CD8-positive, alpha-beta memory T cell (primary cell): ENCODE data around the gene SSX2IP. TPM values are rescaled to one million over a fixed set of nuclear protein-coding genes. Genes with fewer than 3 reads are reported as not detected.

ENCODE experiments used
- CTCF ChIA-PET: fragments of 350-600 bp; sonication (Branson Sonifier 250); formaldehyde crosslinking; loops from one replicate; lab custom pipeline; 2021; ENCODE audit warnings: antibody characterized with exemption; lab: Charles Lee
- POLR2A ChIA-PET: fragments of 350-600 bp; sonication (Branson Sonifier 250); formaldehyde crosslinking; loops from one replicate; lab custom pipeline; 2021; ENCODE audit warnings: antibody characterized with exemption; lab: Charles Lee
- DNase-seq, 5 donors: peaks; one replicate each; pipeline versions ENCODE4 v3.0.0 to v3.0.0-alpha.2; 2020 to 2022; ENCODE audit warnings: mixed read lengths in 1 of 5
- H3K27ac ChIP-seq: one replicate; pipeline ENCODE4 v1.7.0; 2013; ENCODE audit warnings: low read depth, mild to moderate bottlenecking, low read length, moderate library complexity
- H3K27me3 ChIP-seq: 2 replicates; pipeline ENCODE4 v1.7.0; 2013; ENCODE audit warnings: low read length, mild to moderate bottlenecking; ENCODE audit not compliant: insufficient read depth, poor library complexity, severe bottlenecking
- H3K36me3 ChIP-seq: 2 replicates; pipeline ENCODE4 v1.7.0; 2013; ENCODE audit warnings: mild to moderate bottlenecking, low read length, moderate library complexity; ENCODE audit not compliant: insufficient read depth
- H3K4me1 ChIP-seq: 2 replicates; pipeline ENCODE4 v1.7.0; 2013; ENCODE audit warnings: mild to moderate bottlenecking, low read length, moderate library complexity; ENCODE audit not compliant: insufficient read depth
- H3K4me3 ChIP-seq: 2 replicates; pipeline ENCODE4 v1.7.0; 2013; ENCODE audit warnings: mild to moderate bottlenecking, low read length
- H3K9me3 ChIP-seq: 2 replicates; pipeline ENCODE4 v1.7.0; 2013; ENCODE audit warnings: mild to moderate bottlenecking, low read length
- H3K27ac Mint-ChIP-seq, 8 donors: one replicate each; pipeline ENCODE4 v1.8.0; 2020 to 2021; ENCODE audit warnings: mixed read lengths in 8 of 8, mild to moderate bottlenecking in 6 of 8, inconsistent platforms in 3 of 8, moderate library complexity in 3 of 8
- H3K27me3 Mint-ChIP-seq, 2 donors: one replicate each; pipeline ENCODE4 v1.8.0; 2020 to 2021; ENCODE audit warnings: mixed read lengths in 2 of 2, mild to moderate bottlenecking in 1 of 2, moderate library complexity in 1 of 2
- H3K36me3 Mint-ChIP-seq, 3 donors: one replicate each; pipeline ENCODE4 v1.8.0; 2020 to 2021; ENCODE audit warnings: mixed read lengths in 3 of 3, inconsistent platforms in 1 of 3, mild to moderate bottlenecking in 1 of 3
- H3K4me1 Mint-ChIP-seq, 3 donors: one replicate each; pipeline ENCODE4 v1.8.0; 2020 to 2021; ENCODE audit warnings: mixed read lengths in 3 of 3, inconsistent platforms in 1 of 3, mild to moderate bottlenecking in 1 of 3
- H3K4me3 Mint-ChIP-seq, 7 donors: one replicate each; pipeline ENCODE4 v1.8.0; 2020 to 2021; ENCODE audit warnings: mixed read lengths in 7 of 7, mild to moderate bottlenecking in 6 of 7, moderate library complexity in 4 of 7, inconsistent platforms in 2 of 7
- H3K9me3 Mint-ChIP-seq, 5 donors: one replicate each; pipeline ENCODE4 v1.8.0; 2020 to 2022; ENCODE audit warnings: mixed read lengths in 5 of 5, mild to moderate bottlenecking in 3 of 5, moderate library complexity in 2 of 5, inconsistent platforms in 1 of 5
- polyA plus RNA-seq: library from polyadenylated mRNA; unstranded; fragments of 300-500 nt; fragmentation: Illumina TruSeq; gene quantifications from one replicate; pipeline ENCODE4 v1.2.3, GENCODE V29; 2021
- total RNA-seq, 2 experiments: library from RNA; stranded (reverse); gene quantifications; one replicate each; pipeline ENCODE4 v1.2.3, GENCODE V29; 2021

Gene SSX2IP, protein sequence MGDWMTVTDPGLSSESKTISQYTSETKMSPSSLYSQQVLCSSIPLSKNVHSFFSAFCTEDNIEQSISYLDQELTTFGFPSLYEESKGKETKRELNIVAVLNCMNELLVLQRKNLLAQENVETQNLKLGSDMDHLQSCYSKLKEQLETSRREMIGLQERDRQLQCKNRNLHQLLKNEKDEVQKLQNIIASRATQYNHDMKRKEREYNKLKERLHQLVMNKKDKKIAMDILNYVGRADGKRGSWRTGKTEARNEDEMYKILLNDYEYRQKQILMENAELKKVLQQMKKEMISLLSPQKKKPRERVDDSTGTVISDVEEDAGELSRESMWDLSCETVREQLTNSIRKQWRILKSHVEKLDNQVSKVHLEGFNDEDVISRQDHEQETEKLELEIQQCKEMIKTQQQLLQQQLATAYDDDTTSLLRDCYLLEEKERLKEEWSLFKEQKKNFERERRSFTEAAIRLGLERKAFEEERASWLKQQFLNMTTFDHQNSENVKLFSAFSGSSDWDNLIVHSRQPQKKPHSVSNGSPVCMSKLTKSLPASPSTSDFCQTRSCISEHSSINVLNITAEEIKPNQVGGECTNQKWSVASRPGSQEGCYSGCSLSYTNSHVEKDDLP
- total RNA-seq (10 to 100 TPM; 10.4 to 11.4 TPM), polyA plus RNA-seq (8.5 TPM)

DNA sequence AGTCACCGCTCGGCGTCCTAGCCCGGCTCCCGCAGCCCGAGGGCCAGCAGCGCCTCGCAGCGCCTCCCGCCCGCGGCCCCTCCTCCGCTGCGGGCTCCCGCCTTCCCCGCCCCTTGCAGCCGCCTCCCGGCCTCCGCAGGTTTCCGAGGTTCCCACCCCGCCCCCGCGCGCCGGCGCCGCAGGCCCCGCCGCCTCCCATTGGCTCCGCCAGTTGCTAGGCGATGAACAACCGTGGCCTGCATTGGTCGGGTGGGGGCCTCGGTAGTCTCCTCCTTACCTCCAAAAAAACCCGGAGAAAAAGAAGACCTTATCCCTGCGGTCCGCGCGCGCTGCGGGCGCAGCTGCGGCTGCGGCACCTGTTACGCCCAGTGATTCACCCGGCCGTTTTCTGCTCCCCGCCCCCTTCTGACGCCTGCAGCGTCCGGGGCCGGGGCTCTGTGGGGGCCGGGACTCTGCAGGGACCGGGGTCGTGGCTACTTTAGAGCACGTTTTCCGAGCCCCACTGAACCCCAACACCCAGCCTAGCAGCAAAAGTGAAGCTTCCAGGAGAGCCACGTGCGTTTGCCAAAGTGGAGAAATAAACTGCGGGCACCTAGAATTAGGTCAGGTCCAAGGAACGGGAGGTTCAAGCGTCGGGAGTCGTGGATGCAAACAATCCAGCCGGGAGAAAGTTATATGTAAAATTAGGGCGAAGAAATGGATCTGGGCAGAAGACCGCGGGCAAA, at the start of gene SSX2IP:
Gene SSX2IP (minus strand): TSS at position 65 of the 725 bp plus-strand sequence. CDS start 19,242 bp downstream, outside the sequence.
- Histone ChIP-seq H3K4me3 (peak within 1 kb of the TSS; percentile 85), H3K36me3 (no peaks in the 10 kb centered on the region), H3K9me3 (no peaks in the 10 kb centered on the region), H3K27ac (peak within 1 kb of the TSS; percentile 85), H3K4me1 (peaks cover 36% of the 10 kb centered on the region), H3K27me3 (no peaks in the 10 kb centered on the region)
- peak; percentile 98 to 100 (median 99) for DNase-seq
- ChIA-PET POLR2A (interaction anchor here (1.0 kb wide), 1 partner anchor 547 kb away, joined by 4 read pairs; the partner anchor contains the start of gene PRKACB), CTCF (interaction anchor here (1.5 kb wide), 1 partner anchor 34 kb away, joined by 3 read pairs; no protein-coding TSS in a partner anchor)
- Mint-ChIP-seq H3K4me3 (peak within 1 kb of the TSS; percentile 88 to 99 (median 93)), H3K27me3 (no peaks in the 10 kb centered on the region), H3K4me1 (peaks cover 39 to 68% (median 66%) of the 10 kb centered on the region in 3 donors), H3K27ac (peak within 1 kb of the TSS; percentile 90 to 99 (median 98)), H3K9me3 (no peaks in the 10 kb centered on the region), H3K36me3 (peaks cover 0 to 4% (median 0%) of the 10 kb centered on the region in 3 donors)

DNA sequence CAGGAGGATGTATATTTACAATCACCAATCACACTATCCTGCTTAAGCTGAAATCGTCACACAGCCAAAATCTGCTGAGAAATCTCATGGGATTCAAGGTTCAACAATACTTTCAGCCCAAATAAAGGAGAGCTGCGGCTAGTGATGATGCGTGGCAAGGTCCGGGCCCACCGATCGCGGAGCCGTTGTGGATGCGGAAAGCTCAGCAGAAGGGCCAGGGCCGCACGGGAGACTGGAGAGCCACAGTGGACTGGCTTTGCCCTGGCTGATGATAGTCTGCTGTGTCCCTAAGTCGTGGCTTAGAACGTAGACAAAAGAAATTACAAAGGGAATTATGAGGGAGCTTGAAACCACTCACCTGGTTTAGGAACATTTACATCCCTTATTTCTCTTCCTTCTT, 48.0 kb upstream of the SSX2IP start:
- no peaks in the 10 kb centered on the region for H3K36me3 ChIP-seq
- no peak for DNase-seq
- H3K27ac Mint-ChIP-seq = no peak overlapping the region
- H3K9me3 Mint-ChIP-seq = no peaks in the 10 kb centered on the region
- no peaks in the 10 kb centered on the region for H3K4me1 Mint-ChIP-seq
- H3K27ac ChIP-seq = no peak overlapping the region
- H3K27me3 Mint-ChIP-seq = peaks cover 7 to 33% of the 10 kb centered on the region in 2 donors
- ChIA-PET POLR2A (interaction anchor here (0.6 kb wide), 1 partner anchor 523 kb away, joined by 4 read pairs; no protein-coding TSS in a partner anchor), CTCF (no interaction called here)
- no peaks in the 10 kb centered on the region for H3K4me1 ChIP-seq
- H3K4me3 ChIP-seq = no peak overlapping the region
- no peaks in the 10 kb centered on the region for H3K9me3 ChIP-seq
- H3K27me3 ChIP-seq = peaks cover 7% of the 10 kb centered on the region
- H3K4me3 Mint-ChIP-seq = no peak overlapping the region
- H3K36me3 Mint-ChIP-seq = no peaks in the 10 kb centered on the region

DNA sequence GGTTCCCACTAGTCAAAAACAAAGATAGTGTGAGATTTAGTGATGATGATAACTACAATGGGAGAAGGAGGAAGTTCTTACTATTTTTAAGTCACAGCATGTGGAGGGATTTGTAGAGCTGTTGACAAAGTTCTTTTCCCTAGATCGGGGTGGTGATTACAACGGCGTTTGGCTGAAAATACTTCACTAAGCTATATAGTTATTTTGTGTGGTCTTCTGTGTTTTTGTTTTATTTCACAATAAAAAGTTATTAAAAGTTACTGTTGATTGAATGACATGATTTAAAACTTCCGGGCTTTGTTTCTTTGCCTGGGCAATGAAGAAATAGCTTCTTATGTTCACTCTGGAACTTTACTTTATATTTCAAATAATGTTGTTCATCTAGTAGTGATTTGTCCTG, 47.3 kb upstream of the SSX2IP start:
- peaks cover 7 to 33% of the 10 kb centered on the region in 2 donors for H3K27me3 Mint-ChIP-seq
- no peak for DNase-seq
- Histone ChIP-seq H3K4me1 (no peaks in the 10 kb centered on the region), H3K4me3 (no peak overlapping the region), H3K9me3 (no peaks in the 10 kb centered on the region), H3K27ac (no peak overlapping the region), H3K36me3 (no peaks in the 10 kb centered on the region), H3K27me3 (peaks cover 7% of the 10 kb centered on the region)
- no peak overlapping the region for H3K4me3 Mint-ChIP-seq
- POLR2A ChIA-PET = interaction anchor here (0.6 kb wide), 1 partner anchor 524 kb away, joined by 4 read pairs; no protein-coding TSS in a partner anchor
- CTCF ChIA-PET = no interaction called here
- no peaks in the 10 kb centered on the region for H3K9me3 Mint-ChIP-seq
- H3K4me1 Mint-ChIP-seq = no peaks in the 10 kb centered on the region
- no peak overlapping the region for H3K27ac Mint-ChIP-seq
- no peaks in the 10 kb centered on the region for H3K36me3 Mint-ChIP-seq

DNA sequence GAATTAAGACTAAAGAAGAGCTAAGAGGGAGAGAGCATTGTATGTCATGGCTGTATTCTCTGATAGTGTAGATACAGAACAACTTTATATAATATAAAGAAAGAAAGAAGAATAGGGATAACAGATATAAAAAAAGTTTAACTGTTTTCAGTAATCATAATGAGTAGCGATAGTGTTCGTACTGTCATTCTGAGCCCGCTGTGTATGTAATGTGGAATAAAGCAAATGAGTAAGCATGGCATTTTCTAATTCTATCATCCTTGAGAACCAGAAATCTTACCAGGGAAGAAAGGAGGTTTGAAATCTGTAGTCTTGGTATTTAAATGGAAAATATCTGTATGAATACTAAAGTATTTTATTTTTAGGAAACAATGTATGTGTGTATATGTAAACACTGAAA, 46.7 kb upstream of the SSX2IP start:
- no peak overlapping the region for H3K27ac Mint-ChIP-seq
- no peaks in the 10 kb centered on the region for H3K4me1 ChIP-seq
- no peaks in the 10 kb centered on the region for H3K9me3 Mint-ChIP-seq
- H3K4me3 Mint-ChIP-seq = no peak overlapping the region
- no peak for DNase-seq
- H3K36me3 ChIP-seq = no peaks in the 10 kb centered on the region
- H3K4me1 Mint-ChIP-seq = no peaks in the 10 kb centered on the region
- no peak overlapping the region for H3K27ac ChIP-seq
- ChIA-PET POLR2A (no interaction called here), CTCF (no interaction called here)
- H3K27me3 Mint-ChIP-seq = peaks cover 11 to 37% of the 10 kb centered on the region in 2 donors
- H3K27me3 ChIP-seq = peaks cover 7% of the 10 kb centered on the region
- H3K36me3 Mint-ChIP-seq = no peaks in the 10 kb centered on the region
- no peaks in the 10 kb centered on the region for H3K9me3 ChIP-seq
- no peak overlapping the region for H3K4me3 ChIP-seq

DNA sequence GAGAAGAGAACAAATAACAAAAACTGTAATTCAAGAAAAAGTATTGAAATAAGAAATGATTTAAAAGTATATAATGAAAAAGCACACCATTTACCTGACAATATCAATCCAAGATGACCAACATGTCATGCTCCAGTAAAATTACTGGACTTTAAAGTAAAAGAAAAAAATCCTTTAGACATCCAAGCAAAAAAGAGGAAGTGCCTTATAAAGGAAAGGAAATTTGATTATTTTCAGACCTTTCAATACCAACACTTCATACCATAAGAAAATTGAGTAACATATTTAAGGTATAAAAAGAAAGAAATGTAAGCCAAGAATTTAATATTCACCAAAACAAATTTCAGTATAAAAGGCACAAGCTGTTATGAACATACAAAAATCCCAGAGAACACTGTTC, 46.2 kb upstream of the SSX2IP start:
- H3K9me3 Mint-ChIP-seq = no peaks in the 10 kb centered on the region

DNA sequence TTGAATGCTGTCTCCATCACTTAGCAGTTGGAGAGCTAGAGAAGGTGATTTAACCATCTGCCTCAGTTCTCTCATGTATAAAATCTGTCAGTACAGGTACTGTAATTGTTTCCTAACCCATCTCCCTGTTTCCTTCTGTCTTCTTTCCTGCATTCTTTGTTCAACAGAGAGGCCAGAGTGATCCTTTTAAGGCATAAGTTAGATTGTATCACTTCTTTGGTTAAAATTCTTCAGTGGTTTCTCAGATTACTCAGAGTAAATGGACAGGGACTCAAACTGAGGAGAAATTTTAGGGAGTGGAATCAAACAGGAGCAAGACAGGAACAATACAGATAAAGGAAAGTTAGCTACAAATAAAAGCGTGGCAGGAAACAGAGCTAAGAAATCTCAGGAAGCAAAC, 45.2 kb upstream of the SSX2IP start:
- no peaks in the 10 kb centered on the region for H3K36me3 ChIP-seq
- no peaks in the 10 kb centered on the region for H3K9me3 ChIP-seq
- peaks cover 14 to 51% of the 10 kb centered on the region in 2 donors for H3K27me3 Mint-ChIP-seq
- DNase-seq = no peak
- no peaks in the 10 kb centered on the region for H3K4me1 Mint-ChIP-seq
- peaks cover 0 to 6% (median 0%) of the 10 kb centered on the region in 5 donors for H3K9me3 Mint-ChIP-seq
- H3K36me3 Mint-ChIP-seq = no peaks in the 10 kb centered on the region
- H3K4me3 Mint-ChIP-seq = no peak overlapping the region
- no peak overlapping the region for H3K4me3 ChIP-seq
- POLR2A ChIA-PET = no interaction called here
- no peaks in the 10 kb centered on the region for H3K4me1 ChIP-seq
- H3K27ac Mint-ChIP-seq = peak overlapping the region in 1 of 8 donors; percentile 38
- CTCF ChIA-PET = interaction anchor here (1.0 kb wide), 1 partner anchor 11 kb away, joined by 3 read pairs; no protein-coding TSS in a partner anchor
- H3K27me3 ChIP-seq = peaks cover 7% of the 10 kb centered on the region
- no peak overlapping the region for H3K27ac ChIP-seq

More for the DNA sequence above, 46.2 kb upstream of the SSX2IP start:
- Mint-ChIP-seq H3K27me3 (peaks cover 14 to 42% of the 10 kb centered on the region in 2 donors), H3K27ac (no peak overlapping the region), H3K4me1 (no peaks in the 10 kb centered on the region), H3K36me3 (no peaks in the 10 kb centered on the region), H3K4me3 (no peak overlapping the region)
- no peak overlapping the region for H3K4me3 ChIP-seq
- H3K4me1 ChIP-seq = no peaks in the 10 kb centered on the region
- H3K36me3 ChIP-seq = no peaks in the 10 kb centered on the region
- H3K27me3 ChIP-seq = peaks cover 7% of the 10 kb centered on the region
- H3K27ac ChIP-seq = no peak overlapping the region
- ChIA-PET POLR2A (no interaction called here), CTCF (no interaction called here)
- no peak for DNase-seq
- H3K9me3 ChIP-seq = no peaks in the 10 kb centered on the region

DNA sequence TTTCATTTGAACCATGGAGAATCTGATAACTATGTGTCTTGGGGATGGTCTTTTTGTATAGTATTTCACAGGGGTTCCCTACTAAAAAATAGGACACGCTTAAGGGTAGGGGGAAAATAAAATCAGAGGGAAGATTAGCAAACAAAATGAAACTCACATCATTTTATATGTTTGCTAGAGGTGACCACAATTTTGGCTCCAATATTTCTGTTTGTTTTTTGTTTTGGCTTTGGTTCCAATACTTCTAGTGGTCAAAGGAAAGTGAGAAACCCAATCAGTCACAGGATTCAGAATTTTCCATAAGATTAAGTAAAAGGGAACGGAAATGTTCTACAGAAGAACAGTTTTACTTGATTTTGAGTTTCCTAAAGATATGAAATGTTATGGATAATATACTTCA, 42.3 kb upstream of the SSX2IP start:
- Mint-ChIP-seq H3K27me3 (peaks cover 11 to 56% of the 10 kb centered on the region in 2 donors), H3K36me3 (peaks cover 0 to 3% (median 0%) of the 10 kb centered on the region in 3 donors), H3K27ac (no peak overlapping the region), H3K4me1 (no peaks in the 10 kb centered on the region), H3K9me3 (peaks cover 0 to 6% (median 0%) of the 10 kb centered on the region in 5 donors), H3K4me3 (no peak overlapping the region)
- no peak overlapping the region for H3K27ac ChIP-seq
- no peaks in the 10 kb centered on the region for H3K4me1 ChIP-seq
- no peaks in the 10 kb centered on the region for H3K36me3 ChIP-seq
- H3K4me3 ChIP-seq = no peak overlapping the region
- peaks cover 7% of the 10 kb centered on the region for H3K27me3 ChIP-seq
- no peak for DNase-seq
- ChIA-PET POLR2A (no interaction called here), CTCF (no interaction called here)
- no peaks in the 10 kb centered on the region for H3K9me3 ChIP-seq
